HepG2 (cell line): ENCODE measurements around the gene POU5F1. TPM values are rescaled to one million over a fixed set of nuclear protein-coding genes. Genes with fewer than 3 reads are reported as not detected.

Experiments
- FOSL1 ChIP-seq: sonication (generic); formaldehyde crosslinking; IDR thresholded peaks from 2 replicates; pipeline ENCODE4 v1.9.0; 2021; ENCODE audit warnings: missing genetic modification reagents, borderline replicate concordance
- PCBP2 ChIP-seq: fragments of 200-400 bp; formaldehyde crosslinking; optimal IDR thresholded peaks from 2 replicates; pipeline ENCODE3; 2018; ENCODE audit warnings: low read length, low read depth; ENCODE audit not compliant: poor library complexity, severe bottlenecking
- polyA plus RNA-seq, 8 experiments: library from polyadenylated mRNA; depleted of rRNA in 3 of 8; stranded (reverse) in 7 of 8; unstranded in 1 of 8; fragments of >200 nt; fragmentation: Illumina TruSeq in 4 of 8; extraction: Trizol in 4 of 8; gene quantifications; 2 replicates each; pipeline versions ENCODE4 v1.2.1 to v1.2.3, GENCODE V29; 2011 to 2016; ENCODE audit warnings: low read depth in 4 of 8, missing spikeins in 1 of 8, mixed read lengths in 1 of 8; ENCODE audit not compliant: insufficient read depth in 1 of 8
- total RNA-seq, 5 experiments: library from RNA; depleted of rRNA; stranded (reverse); fragments of >200 nt; fragmentation: Illumina TruSeq; extraction: Trizol; gene quantifications; 2 replicates each; pipeline ENCODE4 v1.2.3, GENCODE V29; 2016; ENCODE audit warnings: low read depth in 1 of 5
- TF ChIP-seq, protein P1 (sequence below), 2 experiments: fragments of 450-650 bp in 1 of 2; sonication (generic) in 1 of 2; formaldehyde crosslinking in 1 of 2; IDR thresholded peaks; 2 replicates each; pipeline versions ENCODE4 v1.6.1 to v1.8.0; 2016 to 2022; ENCODE audit warnings: antibody characterized with exemption in 1 of 2, mild to moderate bottlenecking in 1 of 2, missing genetic modification reagents in 1 of 2

POU5F1 gene
- total and polyA plus RNA-seq, 2 of the 13 experiments (the other 11 are each of a cell fraction or from before 2014, with no cell fraction given), result 2.5 to 7.2 TPM

DNA sequence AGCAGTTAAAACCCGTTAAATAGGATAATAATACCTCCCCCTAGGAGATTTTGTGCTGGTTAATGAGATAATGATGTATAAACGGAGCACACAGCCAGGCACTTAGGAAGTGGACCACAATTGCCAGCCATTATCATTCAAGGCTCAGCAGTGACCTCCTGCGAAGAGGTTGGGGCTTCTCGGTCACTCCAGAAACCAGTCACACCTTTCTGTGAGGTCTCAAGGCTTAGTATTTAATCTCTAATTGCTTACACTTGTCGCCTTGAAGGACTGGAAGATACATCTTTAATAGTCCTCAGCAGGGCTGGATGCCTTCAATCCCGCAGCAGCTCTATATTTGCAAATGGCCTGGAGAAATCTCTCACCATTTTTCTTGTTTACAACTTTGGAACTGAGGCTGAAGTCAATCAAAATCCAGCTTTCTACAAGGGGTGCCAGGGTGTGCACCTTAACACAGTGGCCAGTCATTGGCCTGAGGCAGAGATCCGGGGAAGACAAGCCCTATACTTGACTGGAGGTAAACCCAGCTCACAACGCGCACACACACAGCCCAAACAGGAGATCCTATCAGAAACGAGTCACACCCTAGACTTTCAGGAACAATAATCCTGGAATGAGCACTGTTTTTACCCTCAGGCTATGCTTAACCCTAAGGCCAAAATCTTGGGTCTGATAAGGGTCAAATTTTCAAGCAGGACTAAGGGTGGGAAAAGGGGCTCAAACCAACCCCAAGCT, 1.2 kb downstream of the POU5F1 start (continued):
- TF ChIP-seq, protein P1, sequence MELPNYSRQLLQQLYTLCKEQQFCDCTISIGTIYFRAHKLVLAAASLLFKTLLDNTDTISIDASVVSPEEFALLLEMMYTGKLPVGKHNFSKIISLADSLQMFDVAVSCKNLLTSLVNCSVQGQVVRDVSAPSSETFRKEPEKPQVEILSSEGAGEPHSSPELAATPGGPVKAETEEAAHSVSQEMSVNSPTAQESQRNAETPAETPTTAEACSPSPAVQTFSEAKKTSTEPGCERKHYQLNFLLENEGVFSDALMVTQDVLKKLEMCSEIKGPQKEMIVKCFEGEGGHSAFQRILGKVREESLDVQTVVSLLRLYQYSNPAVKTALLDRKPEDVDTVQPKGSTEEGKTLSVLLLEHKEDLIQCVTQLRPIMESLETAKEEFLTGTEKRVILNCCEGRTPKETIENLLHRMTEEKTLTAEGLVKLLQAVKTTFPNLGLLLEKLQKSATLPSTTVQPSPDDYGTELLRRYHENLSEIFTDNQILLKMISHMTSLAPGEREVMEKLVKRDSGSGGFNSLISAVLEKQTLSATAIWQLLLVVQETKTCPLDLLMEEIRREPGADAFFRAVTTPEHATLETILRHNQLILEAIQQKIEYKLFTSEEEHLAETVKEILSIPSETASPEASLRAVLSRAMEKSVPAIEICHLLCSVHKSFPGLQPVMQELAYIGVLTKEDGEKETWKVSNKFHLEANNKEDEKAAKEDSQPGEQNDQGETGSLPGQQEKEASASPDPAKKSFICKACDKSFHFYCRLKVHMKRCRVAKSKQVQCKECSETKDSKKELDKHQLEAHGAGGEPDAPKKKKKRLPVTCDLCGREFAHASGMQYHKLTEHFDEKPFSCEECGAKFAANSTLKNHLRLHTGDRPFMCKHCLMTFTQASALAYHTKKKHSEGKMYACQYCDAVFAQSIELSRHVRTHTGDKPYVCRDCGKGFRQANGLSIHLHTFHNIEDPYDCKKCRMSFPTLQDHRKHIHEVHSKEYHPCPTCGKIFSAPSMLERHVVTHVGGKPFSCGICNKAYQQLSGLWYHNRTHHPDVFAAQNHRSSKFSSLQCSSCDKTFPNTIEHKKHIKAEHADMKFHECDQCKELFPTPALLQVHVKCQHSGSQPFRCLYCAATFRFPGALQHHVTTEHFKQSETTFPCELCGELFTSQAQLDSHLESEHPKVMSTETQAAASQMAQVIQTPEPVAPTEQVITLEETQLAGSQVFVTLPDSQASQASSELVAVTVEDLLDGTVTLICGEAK (IDR thresholded peaks at IDR 0.05), result no peak
- TF ChIP-seq, protein P1 (CRISPR knock-in tag; IDR thresholded peaks at IDR 0.05), result no peak
- TF ChIP-seq FOSL1, result no peak
- no peak for TF ChIP-seq PCBP2
- TF ChIP-seq, all 625 proteins: peak for 0
